ENCODE results near the gene LRRC7.
"Not testable (repeated sequence)": the region's sequence is repeated elsewhere in the genome, so short reads cannot be mapped to it uniquely, and the experiment has no call there.

Gene LRRC7

GRCh38 chr1:69919129-69919921 lies 351.6 kb downstream of the LRRC7 start:
- DNase-seq: no peak
- intact Hi-C loops (cut with DNase I): no loop called here

GRCh38 chr1:69919922-69920273 lies 352.2 kb downstream of the LRRC7 start:
- DNase-seq: no peak
- intact Hi-C loops (cut with DNase I): no loop called here

GRCh38 chr1:69920426-69920825 lies 352.7 kb downstream of the LRRC7 start:
- intact Hi-C loops (cut with DNase I): no loop called here
- no peak for DNase-seq

- DNase-seq: no peak
- intact Hi-C loops (cut with DNase I): no loop called here
Observed at GRCh38 chr1:69921486-69921885, 353.8 kb downstream of the LRRC7 start.

- intact Hi-C loops (cut with DNase I); DNase-seq: not testable (repeated sequence)
Observed at GRCh38 chr1:69928234-69928633, 360.5 kb downstream of the LRRC7 start.

DNA sequence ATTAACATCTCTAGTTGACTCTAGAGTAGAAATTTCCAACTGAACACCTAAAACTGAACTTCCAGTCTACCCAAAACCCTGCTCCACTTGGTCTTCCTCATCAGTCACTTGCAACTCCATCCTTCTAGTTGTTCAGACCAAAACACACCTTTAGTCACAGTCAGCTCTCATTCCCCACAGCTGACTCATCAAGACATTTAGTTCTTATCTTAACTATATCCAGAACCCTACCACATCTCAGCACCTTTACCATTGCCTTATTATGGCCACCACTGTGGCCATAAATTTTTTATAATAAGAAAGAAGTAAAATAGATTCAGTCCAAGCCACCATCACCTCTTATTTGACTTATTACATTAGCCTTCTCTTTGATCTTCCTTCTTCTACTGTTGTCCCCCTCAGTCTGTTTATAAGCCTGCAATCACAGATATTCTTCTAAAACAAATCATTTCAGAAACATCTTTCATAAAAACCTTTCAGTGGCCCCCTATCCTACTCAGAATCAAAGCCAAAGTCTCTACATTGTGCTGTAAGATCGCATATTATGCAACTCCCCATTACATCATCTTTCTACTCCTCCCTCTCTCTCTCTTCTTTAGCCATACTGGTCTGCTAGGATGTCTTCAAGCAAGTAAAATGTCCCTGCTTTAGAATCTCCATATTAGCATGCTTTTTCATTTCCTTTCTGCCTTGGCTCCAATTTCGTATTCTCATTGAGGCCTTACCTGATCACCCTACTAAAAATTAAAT lies 361.8 kb downstream of the LRRC7 start:
- intact Hi-C loops (cut with DNase I): no loop called here
- no peak for DNase-seq

DNA sequence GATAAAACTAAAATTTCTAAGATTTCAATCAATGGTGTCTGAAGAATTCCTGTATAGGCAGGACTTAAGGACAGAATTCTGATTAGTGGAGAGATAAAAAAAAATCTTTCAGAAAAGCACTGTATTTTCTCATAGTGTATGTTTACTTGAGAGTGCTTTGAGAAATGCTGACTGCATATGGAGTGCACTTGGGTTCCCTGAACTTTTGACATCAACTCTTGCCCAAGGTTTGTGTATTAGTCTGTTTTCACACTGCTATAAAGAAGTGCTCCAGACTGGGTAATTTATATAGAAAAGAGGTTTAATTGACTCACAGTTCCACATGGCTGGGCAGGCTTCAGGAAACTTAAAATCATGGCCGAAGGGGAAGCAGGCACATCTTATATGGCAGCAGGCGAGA lies 362.7 kb downstream of the LRRC7 start:
- no peak for DNase-seq
- intact Hi-C loops (cut with DNase I): no loop called here

- DNase-seq: no peak
- intact Hi-C loops (cut with DNase I): no loop called here
Observed at GRCh38 chr1:69932760-69933159, 365.0 kb downstream of the LRRC7 start.

GRCh38 chr1:69940231-69940630 lies 372.5 kb downstream of the LRRC7 start:
- no peak for DNase-seq
- intact Hi-C loops (cut with DNase I): no loop called here

DNA sequence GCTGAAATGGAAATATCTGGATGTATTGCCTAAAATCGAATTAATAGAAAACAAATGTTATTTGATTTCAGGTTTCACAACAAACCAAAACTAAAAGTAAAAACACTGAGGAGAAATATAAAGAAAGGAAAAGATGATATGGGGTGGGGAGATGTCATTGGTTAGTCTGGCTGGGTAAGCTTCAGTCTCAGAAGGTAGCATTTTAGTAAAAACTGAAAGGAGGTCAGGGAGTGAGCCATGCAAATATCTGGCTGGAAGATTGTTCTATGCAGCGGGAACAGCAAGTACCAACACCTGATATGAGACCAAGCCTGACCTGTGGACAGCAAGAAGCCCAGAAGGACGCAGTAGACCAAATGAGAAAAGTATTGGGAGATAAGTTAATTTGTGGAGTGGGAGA lies 373.1 kb downstream of the LRRC7 start:
- intact Hi-C loops (cut with DNase I): no loop called here
- DNase-seq: no peak

DNA sequence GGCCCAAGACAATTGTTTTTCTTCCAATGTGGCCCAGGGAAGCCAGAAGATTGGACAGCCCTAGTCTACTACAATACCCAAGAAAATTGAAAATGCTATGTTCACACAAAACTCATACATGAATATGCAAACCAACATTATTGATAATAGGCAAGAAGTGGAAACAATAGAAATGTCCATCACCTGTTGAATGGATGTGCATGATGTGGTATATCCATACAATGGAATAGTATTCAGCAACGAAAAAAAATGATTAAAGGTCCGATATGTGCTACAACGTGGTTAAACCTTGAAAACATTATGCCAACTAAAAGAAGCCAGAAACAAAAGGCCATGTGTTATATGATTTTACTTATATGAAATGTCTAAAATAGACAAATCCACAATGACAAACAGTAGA lies 375.3 kb downstream of the LRRC7 start:
- no peak for DNase-seq
- intact Hi-C loops (cut with DNase I): no loop called here

DNA sequence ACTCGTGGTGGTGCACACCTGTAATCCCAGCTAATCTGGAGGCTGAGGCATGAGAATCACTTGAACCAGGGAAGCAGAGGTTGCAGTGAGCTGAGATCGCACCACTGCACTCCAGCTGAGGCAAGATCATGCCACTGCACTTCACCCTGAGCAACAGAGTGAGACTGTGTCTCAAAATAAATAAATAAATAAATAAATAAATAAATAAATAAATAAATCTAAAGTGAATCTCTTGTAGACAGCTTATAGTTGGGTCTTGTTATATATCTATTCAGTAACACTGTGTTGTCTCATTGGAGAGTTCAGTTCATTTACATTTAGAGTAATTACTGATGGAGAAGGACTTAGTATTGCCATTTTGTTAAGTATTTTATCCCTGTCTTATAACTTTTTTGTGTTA lies 379.2 kb downstream of the LRRC7 start:
- DNase-seq: no peak
- intact Hi-C loops (cut with DNase I): no loop called here

DNA sequence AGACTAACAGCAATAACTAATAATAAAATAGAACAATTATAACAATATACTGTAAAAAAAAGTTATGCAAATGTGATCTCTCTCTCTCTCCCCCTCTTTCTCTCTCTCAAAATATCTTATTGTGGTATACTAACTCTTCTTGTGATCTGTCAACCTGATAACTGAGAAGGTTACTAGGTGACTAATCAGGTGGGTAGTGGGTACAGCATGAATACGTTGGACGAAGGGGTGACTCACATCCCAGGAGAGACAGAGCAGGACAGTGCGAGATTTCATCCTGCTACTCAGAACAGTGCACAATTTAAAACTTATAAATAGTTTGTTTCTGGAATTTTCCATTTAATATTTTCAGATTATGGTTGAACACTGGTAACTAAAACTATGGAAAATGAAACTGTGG lies 380.1 kb downstream of the LRRC7 start:
- intact Hi-C loops (cut with DNase I): no loop called here

DNA sequence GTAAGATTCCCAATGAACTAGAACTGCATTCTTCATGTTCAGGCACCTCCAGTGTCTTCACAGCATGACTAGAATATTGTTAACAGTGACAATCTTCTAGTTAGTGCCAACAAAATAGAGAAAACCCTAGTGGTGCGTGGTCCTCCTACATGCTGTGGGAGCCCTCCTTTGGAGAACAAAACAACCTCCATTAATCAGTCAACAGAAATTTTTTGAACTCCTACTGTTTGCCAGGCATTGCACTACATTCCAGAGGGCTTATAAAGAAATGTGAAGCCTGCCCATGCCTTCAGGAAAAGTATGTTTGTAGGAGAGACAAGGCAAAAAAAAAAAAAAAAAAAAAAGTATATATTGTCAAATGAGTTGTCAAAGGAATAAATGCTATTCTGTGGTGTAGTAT lies 385.0 kb downstream of the LRRC7 start:
- intact Hi-C loops (cut with DNase I): no loop called here
- no peak for DNase-seq

More for the DNA sequence above, 380.1 kb downstream of the LRRC7 start:
- no peak for DNase-seq

DNA sequence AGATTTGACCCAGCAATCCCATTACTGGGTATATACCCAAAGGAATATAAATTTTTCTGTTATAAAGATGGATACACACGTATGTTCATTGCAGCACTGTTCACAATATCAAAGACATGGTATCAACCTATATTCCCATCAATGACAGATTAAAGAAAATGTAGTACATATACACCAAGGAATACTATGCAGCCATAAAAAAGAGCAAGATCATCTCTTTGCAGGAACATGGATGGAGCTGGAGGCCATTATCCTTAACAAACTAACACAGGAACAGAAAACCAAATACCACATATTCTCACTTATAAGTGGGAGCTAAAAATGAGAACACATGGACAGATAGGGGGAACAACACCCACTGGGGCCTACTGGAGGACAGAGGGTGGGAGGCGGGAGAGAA lies 394.7 kb downstream of the LRRC7 start:
- DNase-seq; intact Hi-C loops (cut with DNase I): not testable (repeated sequence)

DNA sequence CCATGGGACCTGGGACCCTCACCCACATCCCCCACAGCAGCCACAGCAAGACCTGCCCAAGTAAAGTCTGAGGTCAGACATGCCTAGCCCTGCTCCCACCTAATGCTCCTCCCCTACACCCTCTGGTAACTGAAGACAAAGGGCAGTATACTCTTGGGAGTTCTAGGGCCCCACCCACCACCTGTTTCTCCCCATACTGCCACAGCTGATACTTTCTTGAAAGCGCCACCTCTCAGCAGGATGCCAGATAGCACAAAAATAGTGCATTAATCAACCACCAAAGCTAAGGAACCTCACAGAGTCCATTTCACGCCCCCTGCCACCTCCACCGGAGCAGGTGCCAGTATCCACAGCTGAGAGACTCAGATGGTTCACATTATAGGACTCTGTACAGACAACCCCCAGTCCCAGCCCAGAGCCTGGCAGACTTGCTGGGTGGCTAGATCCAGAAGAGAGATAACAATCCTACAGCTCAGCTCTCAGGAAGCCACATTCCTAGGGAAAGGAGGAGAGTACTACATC lies 399.6 kb downstream of the LRRC7 start:
- no peak for DNase-seq
- intact Hi-C loops (cut with DNase I): no loop called here

DNA sequence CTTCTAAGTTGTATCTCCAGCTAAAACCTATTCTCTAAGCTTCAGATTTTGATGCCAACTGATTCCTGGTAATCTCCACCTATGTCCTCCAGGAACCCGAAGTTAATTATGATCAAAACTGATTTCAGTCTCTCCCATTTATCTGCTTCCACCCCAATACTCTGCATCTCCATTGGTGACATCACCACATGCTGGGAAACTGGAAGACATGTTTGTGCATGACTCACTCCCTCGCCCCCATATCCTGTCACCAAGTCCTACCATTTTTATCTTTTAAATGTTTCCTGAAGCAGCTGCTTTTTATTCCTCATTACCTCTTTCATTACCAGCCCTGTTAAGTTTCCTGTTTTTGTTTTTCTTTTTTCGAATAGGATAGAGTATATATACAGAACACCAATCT lies 409.2 kb downstream of the LRRC7 start:
- DNase-seq: peak in 40 of 42 donors; percentile 8 to 86 (median 53)
- intact Hi-C loops (cut with DNase I): no loop called here

DNA sequence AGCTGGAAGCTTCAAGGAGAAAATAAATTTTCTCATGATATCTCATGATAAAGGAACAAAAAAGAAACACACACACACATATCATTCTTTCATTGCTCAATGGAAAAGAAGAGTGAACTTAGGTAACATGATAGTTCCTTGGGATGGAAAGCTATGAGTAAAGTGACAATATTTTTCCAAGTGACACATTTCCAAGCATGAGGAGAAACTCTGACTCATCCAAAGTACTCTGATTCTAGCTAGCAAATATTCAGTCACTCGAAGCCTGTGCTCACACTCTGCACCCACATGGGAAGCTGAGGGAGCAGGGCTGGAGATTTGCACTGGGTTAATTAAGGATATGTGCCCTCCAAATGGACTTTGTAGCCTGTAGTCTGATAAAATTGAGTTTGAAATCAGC lies 415.3 kb downstream of the LRRC7 start:
- intact Hi-C loops (cut with DNase I): no loop called here
- peak in 31 of 42 donors; percentile 4 to 75 (median 36) for DNase-seq

- DNase-seq: no peak
- intact Hi-C loops (cut with DNase I): no loop called here
Observed at GRCh38 chr1:69985376-69985775, 417.7 kb downstream of the LRRC7 start.

DNA sequence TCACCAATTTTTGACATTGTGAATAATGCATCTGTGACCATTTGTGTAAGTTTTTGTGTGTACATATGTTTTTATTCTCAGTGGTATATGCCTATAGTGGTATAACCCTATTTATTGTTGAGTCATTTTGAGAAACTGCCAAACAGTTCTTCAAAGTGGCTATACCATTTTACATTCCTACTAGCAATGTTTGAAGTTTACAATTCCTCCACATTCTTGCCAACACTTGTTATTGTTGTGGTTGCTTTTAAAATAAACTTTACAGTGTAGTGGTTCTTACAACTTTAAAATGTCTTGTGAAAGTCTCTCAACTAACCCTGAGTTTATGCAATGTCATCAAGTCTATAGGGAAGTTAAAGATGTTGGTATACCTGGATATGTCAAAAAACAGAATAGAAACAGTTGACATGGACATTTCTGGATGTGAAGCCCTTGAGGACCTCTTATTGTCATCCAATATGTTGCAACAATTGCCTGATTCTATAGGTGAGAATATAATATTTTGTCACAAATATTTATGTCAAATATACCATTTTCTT lies 418.2 kb downstream of the LRRC7 start:
- no peak for DNase-seq
- intact Hi-C loops (cut with DNase I): no loop called here

Measured in head of caudate nucleus (tissue), 42 donors.